Esophagus squamous epithelium (tissue), 5 donors: ENCODE data around the gene CDH13. TPM values are rescaled to one million over a fixed set of nuclear protein-coding genes. Genes with fewer than 3 reads are reported as not detected.

ENCODE experiments used
- DNase-seq: peaks from one replicate; lab custom pipeline; 2025; lab: John Stamatoyannopoulos, UW
- H3K27ac ChIP-seq, 4 donors: fragments of 200-600 bp; sonication (generic); one replicate each; pipeline ENCODE4 v1.5.1; 2016 to 2019; ENCODE audit warnings: mild to moderate bottlenecking in 1 of 4
- H3K27me3 ChIP-seq, 4 donors: fragments of 200-600 bp; sonication (generic); 1 replicate in 3 of 4; 2 replicates in 1 of 4; pipeline versions ENCODE4 v1.5.1 to v1.6.0; 2017 to 2021; ENCODE audit warnings: antibody characterized with exemption in 1 of 4
- H3K36me3 ChIP-seq, 3 donors: fragments of 200-600 bp; sonication (generic); one replicate each; pipeline ENCODE4 v1.5.1; 2016 to 2019
- H3K4me1 ChIP-seq, 3 donors: fragments of 200-600 bp; sonication (generic); one replicate each; pipeline ENCODE4 v1.5.1; 2017 to 2019
- H3K4me3 ChIP-seq, 4 donors: fragments of 200-600 bp; sonication (generic); 1 replicate in 3 of 4; 2 replicates in 1 of 4; pipeline ENCODE4 v1.5.1; 2016 to 2019; ENCODE audit warnings: mild to moderate bottlenecking in 2 of 4, moderate library complexity in 1 of 4
- H3K9me3 ChIP-seq, 3 donors: fragments of 200-600 bp; sonication (generic); one replicate each; pipeline ENCODE4 v1.5.1; 2016 to 2019
- CTCF ChIP-seq, 6 experiments: fragments of 450-650 bp in 4 of 6; fragments of 200-600 bp in 2 of 6; sonication (generic) in 2 of 6; IDR thresholded peaks; one replicate each; pipeline ENCODE4 v1.5.1; 2016 to 2019; ENCODE audit warnings: antibody characterized with exemption in 6 of 6, mild to moderate bottlenecking in 4 of 6, moderate library complexity in 4 of 6
- POLR2A ChIP-seq, 4 donors: fragments of 450-650 bp; IDR thresholded peaks; one replicate each; pipeline ENCODE4 v1.6.1; 2017; ENCODE audit warnings: antibody characterized with exemption in 4 of 4, mild to moderate bottlenecking in 4 of 4, moderate library complexity in 3 of 4
- WGBS, 2 donors: methylation state at CpG; one replicate each; pipeline ENCODE4 v1.1.5; 2018; 5-methylcytosine and 5-hydroxymethylcytosine counted together
- intact Hi-C: fragments of 100-400 bp; cut with DNase I; formaldehyde crosslinking; loops from one replicate; pipeline ENCODE4 v1.15.0; 2022
- total RNA-seq, 4 donors: library from RNA; depleted of rRNA; stranded (reverse); fragments of >200 nt; gene quantifications; one replicate each; pipeline ENCODE4 v1.1.0, GENCODE V29; 2016
- donor health status: DM: yes; HTN: yes; CAD: no.

The CDH13 gene
- total RNA-seq, 4 donors from 2014 or later: 6.9 to 31.9 (median 21.1) TPM

- Histone ChIP-seq H3K36me3 (no peaks in the 10 kb centered on the region), H3K4me1 (no peaks in the 10 kb centered on the region), H3K9me3 (no peaks in the 10 kb centered on the region), H3K27ac (no peak overlapping the region), H3K27me3 (no peaks in the 10 kb centered on the region), H3K4me3 (no peak overlapping the region)
- no peak for TF ChIP-seq POLR2A (IDR thresholded peaks at IDR 0.05)
- no peak for TF ChIP-seq CTCF (IDR thresholded peaks at IDR 0.05)
- no peak for DNase-seq
- WGBS, 2 donors: 50 to 67% methylated on average over 5 of the region's 5 CpGs
- intact Hi-C loops: no loop called here
Observed at GRCh38 chr16:83648347-83648746, 1021.6 kb downstream of the CDH13 start.

GRCh38 chr16:83651871-83652270 is 1025.1 kb downstream of the CDH13 start:
- Histone ChIP-seq H3K27me3 (no peaks in the 10 kb centered on the region), H3K27ac (no peak overlapping the region), H3K9me3 (no peaks in the 10 kb centered on the region), H3K4me3 (no peak overlapping the region), H3K36me3 (no peaks in the 10 kb centered on the region), H3K4me1 (no peaks in the 10 kb centered on the region)
- TF ChIP-seq CTCF (IDR thresholded peaks at IDR 0.05) (no peak), POLR2A (IDR thresholded peaks at IDR 0.05) (no peak)
- intact Hi-C loops: no loop called here
- DNase-seq: no peak
- 76 to 78% methylated on average over 7 to 8 of the region's 8 CpGs for WGBS, 2 donors

GRCh38 chr16:83652943-83653342 is 1026.2 kb downstream of the CDH13 start:
- Histone ChIP-seq H3K27ac (no peak overlapping the region), H3K27me3 (no peaks in the 10 kb centered on the region), H3K4me1 (no peaks in the 10 kb centered on the region), H3K36me3 (no peaks in the 10 kb centered on the region), H3K9me3 (no peaks in the 10 kb centered on the region), H3K4me3 (no peak overlapping the region)
- TF ChIP-seq POLR2A (IDR thresholded peaks at IDR 0.05): no peak
- no peak for TF ChIP-seq CTCF (IDR thresholded peaks at IDR 0.05)
- intact Hi-C loops: no loop called here
- WGBS, 2 donors: 76 to 81% methylated on average over 9 of the region's 9 CpGs
- no peak for DNase-seq

- WGBS, 2 donors: 80 to 83% methylated on average over 6 of the region's 6 CpGs
- Histone ChIP-seq H3K4me3 (no peak overlapping the region), H3K27ac (no peak overlapping the region), H3K4me1 (no peaks in the 10 kb centered on the region), H3K36me3 (no peaks in the 10 kb centered on the region), H3K27me3 (no peaks in the 10 kb centered on the region), H3K9me3 (no peaks in the 10 kb centered on the region)
- intact Hi-C loops: no loop called here
- no peak for DNase-seq
- TF ChIP-seq POLR2A (IDR thresholded peaks at IDR 0.05) (no peak), CTCF (IDR thresholded peaks at IDR 0.05) (no peak)
Observed at GRCh38 chr16:83653785-83654184, 1027.0 kb downstream of the CDH13 start.

GRCh38 chr16:83660282-83660681 is 1033.5 kb downstream of the CDH13 start:
- intact Hi-C loops: no loop called here
- Histone ChIP-seq H3K9me3 (no peaks in the 10 kb centered on the region), H3K4me1 (no peaks in the 10 kb centered on the region), H3K27me3 (peaks cover 0 to 7% (median 0%) of the 10 kb centered on the region in 4 donors), H3K36me3 (no peaks in the 10 kb centered on the region), H3K27ac (no peak overlapping the region), H3K4me3 (no peak overlapping the region)
- no peak for TF ChIP-seq CTCF (IDR thresholded peaks at IDR 0.05)
- TF ChIP-seq POLR2A (IDR thresholded peaks at IDR 0.05): no peak
- 84 to 89% methylated on average over 4 of the region's 4 CpGs for WGBS, 2 donors
- DNase-seq: no peak
